Stimulated activated CD4-positive, alpha-beta T cell treated with anti-CD3 and anti-CD28 coated beads, Interleukin-1b, Interleukin-23, amount 100 ng/mL, for 1 hour (primary cell): ENCODE data around the gene PCDHGA5.
"Not testable (repeated sequence)": the region's sequence is repeated elsewhere in the genome, so short reads cannot be mapped to it uniquely, and the experiment has no call there.

Source experiments
- DNase-seq, 2 donors: peaks; one replicate each; pipeline ENCODE4 v3.0.0-alpha.2; 2020; ENCODE audit warnings: low read depth in 2 of 2

The PCDHGA5 gene

DNA sequence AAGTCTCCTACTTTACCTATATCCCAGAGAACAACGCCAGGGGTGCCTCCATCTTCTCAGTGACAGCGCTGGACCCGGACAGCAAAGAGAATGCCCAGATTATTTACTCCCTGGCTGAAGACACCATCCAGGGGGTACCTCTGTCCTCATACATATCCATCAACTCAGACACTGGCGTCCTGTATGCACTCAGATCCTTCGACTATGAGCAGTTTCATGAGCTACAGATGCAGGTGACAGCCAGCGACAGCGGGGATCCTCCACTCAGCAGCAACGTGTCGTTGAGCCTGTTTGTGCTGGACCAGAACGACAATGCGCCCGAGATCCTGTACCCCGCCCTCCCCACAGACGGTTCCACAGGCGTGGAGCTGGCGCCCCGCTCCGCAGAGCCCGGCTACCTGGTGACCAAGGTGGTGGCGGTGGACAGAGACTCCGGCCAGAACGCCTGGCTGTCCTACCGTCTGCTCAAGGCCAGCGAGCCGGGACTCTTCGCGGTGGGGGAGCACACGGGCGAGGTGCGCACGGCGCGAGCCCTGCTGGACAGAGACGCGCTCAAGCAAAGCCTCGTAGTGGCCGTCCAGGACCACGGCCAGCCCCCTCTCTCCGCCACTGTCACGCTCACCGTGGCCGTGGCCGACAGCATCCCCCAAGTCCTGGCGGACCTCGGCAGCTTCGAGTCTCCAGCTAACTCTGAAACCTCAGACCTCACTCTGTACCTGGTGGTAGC lies 50.7 kb downstream of the PCDHGA5 start:
- DNase-seq: not testable (repeated sequence)

DNA sequence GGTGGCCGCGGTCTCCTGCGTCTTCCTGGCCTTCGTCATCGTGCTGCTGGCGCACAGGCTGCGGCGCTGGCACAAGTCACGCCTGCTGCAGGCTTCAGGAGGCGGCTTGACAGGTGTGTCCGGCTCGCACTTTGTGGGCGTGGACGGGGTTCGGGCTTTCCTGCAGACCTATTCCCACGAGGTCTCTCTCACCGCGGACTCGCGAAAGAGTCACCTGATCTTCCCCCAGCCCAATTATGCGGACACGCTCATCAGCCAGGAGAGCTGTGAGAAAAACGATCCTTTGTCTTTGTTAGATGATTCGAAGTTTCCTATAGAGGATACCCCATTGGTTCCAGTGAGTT lies 51.3 kb downstream of the PCDHGA5 start:
- DNase-seq: not testable (repeated sequence)
